DMS114 treated with DMSO at 0.1 percent for 48 hours (cell line): ENCODE data around the gene MRPL4.

Experiments
- DNase-seq: peaks from one replicate; lab custom pipeline; 2025; ENCODE audit not compliant: unreplicated experiment; lab: John Stamatoyannopoulos, UW

MRPL4 gene

GRCh38 chr19:10309423-10309822 is 57.4 kb downstream of the MRPL4 start, which contains the start of gene ZGLP1:
ZGLP1 (minus strand) TSS chr19:10309815.
- DNase-seq: no peak
